AG10803 (cell line): Measurements from ENCODE around the gene STX18.
"Not testable (repeated sequence)": the region's sequence is repeated elsewhere in the genome, so short reads cannot be mapped to it uniquely, and the experiment has no call there.

ENCODE experiments used
- DNase-seq: peaks from one replicate; pipeline ENCODE4 v3.0.0; 2010; ENCODE audit warnings: low read depth
- H3K4me3 ChIP-seq: 2 replicates; pipeline ENCODE4 v1.5.1; 2011; ENCODE audit warnings: mild to moderate bottlenecking, low read length, control low read depth
- CTCF ChIP-seq: conservative IDR thresholded peaks from 2 replicates; pipeline ENCODE4 v1.5.1; 2011; ENCODE audit warnings: mild to moderate bottlenecking, low read length, control low read depth, inconsistent platforms

The STX18 gene

GRCh38 chr4:4568806-4569427 is 27.1 kb upstream of the STX18 start:
- peak; percentile 57 for DNase-seq
- no peak overlapping the region for H3K4me3 ChIP-seq
- TF ChIP-seq CTCF = no peak

DNA sequence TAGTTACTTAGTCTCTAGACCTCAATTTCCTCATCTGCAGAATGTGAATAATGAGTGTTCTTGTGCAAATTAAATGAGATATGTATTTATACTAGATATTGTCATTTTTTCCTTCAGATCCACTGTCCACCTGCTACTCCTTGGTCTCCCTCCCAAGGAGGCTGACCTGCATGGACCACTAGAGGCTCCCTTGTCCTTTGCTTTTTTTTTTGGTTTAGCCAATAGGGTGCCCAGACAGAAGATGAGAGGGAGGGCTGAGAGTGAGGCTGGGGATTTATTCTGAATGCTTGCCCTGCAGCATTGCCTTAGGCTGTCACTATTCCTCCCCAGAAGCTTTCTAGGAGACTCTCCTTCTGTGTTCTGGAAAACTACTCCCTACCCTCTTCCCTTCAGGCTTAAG is 24.5 kb upstream of the STX18 start:
- H3K4me3 ChIP-seq, DNase-seq: not testable (repeated sequence)

DNA sequence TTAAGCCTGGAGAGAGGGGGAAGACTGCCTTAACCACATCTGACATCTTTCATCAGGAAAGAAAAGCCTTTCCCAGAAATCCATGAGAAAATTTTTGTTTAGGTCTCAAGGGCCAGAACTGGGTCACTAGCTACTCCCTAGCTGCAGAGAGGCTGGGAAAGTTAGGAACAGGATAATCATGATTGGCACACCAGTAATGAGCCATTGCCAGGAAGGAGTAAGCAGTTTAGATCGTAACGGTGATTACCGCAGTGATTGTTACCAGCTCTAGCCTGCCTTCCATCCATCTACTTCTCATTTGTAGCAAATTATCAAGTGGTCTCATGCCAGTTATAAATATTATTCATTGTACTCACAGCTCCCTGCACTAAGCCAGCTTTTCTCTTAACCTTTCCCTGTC is 22.7 kb upstream of the STX18 start:
- no peak for TF ChIP-seq CTCF
- H3K4me3 ChIP-seq = no peak overlapping the region
- peak; percentile 43 for DNase-seq

- TF ChIP-seq CTCF = no peak
- no peak for DNase-seq
- H3K4me3 ChIP-seq = no peak overlapping the region
Observed at GRCh38 chr4:4560642-4561041, 18.8 kb upstream of the STX18 start.

- no peak for TF ChIP-seq CTCF
- peak; percentile 16 for DNase-seq
- H3K4me3 ChIP-seq = no peak overlapping the region
Observed at GRCh38 chr4:4560136-4560535, 18.3 kb upstream of the STX18 start.

GRCh38 chr4:4559596-4559995 is 17.7 kb upstream of the STX18 start:
- no peak for TF ChIP-seq CTCF
- H3K4me3 ChIP-seq = no peak overlapping the region
- DNase-seq = peak; percentile 12

DNA sequence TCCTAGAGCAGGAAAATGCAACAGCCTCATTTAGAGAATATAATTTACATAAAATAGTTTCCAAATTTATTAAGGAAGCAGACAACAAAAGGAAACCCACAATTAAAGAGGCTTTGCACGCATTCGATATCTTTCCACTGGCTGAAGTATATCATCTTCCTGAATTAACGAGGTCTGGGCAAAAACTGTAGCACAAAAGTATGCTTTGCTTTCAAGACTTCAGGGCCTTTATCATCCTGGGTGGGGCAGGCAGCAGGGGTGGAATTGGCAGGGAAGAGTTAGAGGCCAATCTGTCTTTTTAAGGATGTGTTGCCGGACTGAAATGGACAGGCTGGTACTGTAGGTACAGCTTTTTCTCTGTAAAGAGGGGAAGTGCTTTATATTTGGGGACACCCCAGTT is 17.0 kb upstream of the STX18 start:
- TF ChIP-seq CTCF = no peak
- no peak overlapping the region for H3K4me3 ChIP-seq
- DNase-seq = no peak

GRCh38 chr4:4555916-4556315 is 14.1 kb upstream of the STX18 start:
- TF ChIP-seq CTCF = no peak
- no peak overlapping the region; the same call in 1 of the 2 replicates for H3K4me3 ChIP-seq
- peak; percentile 98 for DNase-seq
